NCI-H774 (cell line): ENCODE data around the gene EPN3.

Experiments
- DNase-seq: peaks from one replicate; lab custom pipeline; 2025; lab: John Stamatoyannopoulos, UW

The EPN3 gene

DNA sequence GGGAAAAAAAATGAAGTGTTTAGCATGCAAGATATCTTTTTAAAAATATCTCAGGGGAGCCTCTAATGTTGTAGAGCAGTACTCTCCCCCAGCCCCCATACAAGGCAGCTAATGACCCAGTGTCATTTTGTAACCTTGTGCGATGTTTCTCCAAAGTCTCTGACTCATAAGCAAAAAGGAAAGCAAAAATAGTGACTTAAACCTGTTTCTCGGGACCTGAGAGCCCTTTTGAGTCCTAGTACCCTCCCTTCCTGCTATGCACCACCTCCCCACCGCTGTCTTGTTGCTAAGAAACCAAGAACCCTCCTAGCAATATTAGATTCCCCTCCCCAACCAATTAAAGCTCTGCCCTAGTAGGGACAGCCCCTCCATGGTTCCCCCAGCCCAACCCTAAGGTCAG lies 21.5 kb upstream of the EPN3 start:
- DNase-seq: no peak

DNA sequence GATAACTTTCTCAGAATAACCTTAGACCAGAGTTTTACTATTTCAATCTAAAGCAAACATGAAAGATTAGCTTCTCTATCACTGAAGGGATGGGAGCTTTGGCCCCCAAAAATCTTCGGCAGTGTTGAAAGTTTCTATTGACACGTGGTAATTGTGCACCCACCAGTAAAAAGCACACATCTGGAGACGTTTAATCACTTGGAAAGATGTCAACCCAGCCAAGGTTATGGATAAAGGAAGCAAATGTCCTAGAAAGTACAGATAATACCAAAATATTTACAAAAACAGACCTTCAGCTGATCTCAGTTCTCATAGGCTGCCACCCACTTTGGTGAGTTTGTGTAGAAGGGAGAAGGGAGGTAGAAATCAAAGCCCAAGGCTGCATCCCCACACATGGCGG lies 19.0 kb upstream of the EPN3 start:
- no peak for DNase-seq

DNA sequence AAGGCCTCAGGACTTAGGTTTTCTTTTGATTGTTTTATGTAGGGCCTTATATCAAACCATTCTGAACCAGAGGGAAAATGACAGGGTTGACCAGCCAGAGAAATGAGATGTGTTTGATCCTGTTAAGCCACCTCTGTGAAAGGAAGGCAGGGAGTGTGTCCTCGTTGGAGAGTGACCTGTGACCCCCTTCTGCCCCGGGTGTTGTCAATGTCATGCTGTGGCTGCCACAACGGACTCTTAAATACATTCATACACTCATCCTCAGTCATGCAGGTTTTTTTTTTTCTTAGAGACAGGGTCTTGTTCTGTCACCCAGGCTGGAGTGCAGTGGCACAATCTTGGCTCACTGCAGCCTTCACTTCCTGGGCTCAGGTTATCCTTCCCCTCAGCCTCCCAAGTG lies 18.1 kb upstream of the EPN3 start:
- DNase-seq: no peak

DNA sequence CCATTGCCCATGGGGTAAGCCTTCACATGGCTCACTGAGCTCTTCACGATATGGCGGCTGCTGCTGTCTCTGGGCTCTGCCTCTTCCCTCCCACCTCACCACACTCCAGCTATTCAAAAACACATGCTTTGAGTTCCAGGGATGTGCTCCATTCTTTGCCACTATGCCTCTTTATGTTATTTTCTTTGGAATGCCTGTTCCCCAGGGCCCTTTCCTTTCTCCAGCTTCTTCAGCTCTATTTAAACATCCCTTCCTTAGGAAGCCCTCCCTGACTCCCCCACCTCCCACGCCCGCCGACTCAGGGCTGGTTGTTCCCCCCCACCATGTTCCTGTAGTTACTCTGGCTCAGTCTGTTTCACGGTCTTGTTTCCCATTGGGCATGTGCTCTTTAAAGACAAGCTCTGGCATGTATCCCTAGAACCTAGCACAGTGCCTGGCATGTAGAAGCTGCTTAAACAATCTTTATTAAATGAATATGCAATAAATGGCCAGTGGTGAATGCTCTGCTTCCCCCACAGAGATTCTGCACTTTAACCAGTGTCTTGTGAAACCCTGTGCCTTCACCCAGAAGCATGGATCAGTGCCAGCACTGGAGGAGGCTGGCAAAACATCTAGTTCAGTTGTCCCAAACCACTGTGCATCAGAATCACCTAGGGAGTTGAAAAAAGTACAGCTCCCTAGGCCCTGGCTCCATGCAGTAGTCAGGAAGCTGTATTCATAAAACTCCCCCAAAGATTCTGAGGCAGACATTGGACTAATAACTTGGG lies 17.4 kb upstream of the EPN3 start:
- DNase-seq: no peak

DNA sequence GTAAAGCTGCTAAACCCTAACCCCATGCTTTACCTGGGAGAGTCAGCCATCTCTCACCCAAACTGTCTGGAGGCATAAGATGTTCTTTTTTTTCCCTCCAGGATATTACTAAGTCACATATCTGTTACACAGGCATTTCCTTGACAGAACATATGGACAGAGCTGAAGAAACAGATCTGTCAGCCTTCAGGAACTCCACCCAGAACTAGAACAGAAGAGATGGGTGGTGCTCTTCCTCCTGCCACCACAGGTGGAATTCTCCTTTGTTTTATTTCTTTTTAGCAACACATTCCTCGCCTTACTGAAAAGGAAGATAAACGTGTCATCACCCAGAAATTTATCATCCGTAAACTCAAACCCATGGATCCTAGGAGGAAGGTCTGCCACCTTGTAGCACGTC lies 15.5 kb upstream of the EPN3 start:
- no peak for DNase-seq

DNA sequence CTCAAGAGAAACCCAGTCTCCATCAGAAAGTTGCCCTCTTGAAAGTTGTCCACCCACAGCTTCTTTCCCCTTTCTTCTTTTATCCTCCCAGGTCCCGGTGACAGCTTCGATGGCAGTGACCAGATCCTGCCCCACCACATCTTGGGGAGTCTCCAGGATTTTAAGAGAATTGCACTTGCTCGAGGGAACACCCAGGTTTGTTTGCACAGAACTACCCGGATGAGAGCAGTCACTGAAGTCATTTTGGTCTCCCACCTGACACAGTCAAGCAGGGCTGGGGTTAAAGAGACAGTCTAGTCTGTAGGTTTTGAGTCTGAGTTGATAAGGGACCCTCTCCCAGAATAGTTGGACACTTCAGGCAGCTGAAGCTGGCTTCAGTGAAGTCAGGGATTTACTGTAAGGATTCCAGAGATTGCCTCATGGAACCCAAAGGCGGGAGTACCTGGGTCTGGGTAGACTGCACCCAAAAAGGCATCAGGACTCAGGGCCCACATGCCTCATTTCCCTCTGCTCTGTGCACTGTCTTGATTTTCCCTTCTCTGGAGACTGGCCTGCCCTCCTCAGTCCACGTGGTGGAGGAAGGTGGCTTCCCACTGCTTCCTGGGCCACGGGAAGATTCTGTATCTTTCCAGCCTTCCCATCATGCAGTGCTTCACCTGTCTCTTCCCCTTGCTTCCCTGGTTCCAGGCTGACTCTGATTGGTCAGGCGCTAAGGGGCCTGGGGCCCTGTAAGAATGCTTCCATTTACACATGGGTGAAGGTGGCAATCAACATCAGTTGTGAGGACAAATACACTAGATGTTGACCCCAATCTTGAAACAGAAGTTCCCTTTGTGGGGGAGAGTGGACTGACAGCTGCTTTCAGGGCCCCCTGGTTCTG lies 14.8 kb upstream of the EPN3 start:
- no peak for DNase-seq

DNA sequence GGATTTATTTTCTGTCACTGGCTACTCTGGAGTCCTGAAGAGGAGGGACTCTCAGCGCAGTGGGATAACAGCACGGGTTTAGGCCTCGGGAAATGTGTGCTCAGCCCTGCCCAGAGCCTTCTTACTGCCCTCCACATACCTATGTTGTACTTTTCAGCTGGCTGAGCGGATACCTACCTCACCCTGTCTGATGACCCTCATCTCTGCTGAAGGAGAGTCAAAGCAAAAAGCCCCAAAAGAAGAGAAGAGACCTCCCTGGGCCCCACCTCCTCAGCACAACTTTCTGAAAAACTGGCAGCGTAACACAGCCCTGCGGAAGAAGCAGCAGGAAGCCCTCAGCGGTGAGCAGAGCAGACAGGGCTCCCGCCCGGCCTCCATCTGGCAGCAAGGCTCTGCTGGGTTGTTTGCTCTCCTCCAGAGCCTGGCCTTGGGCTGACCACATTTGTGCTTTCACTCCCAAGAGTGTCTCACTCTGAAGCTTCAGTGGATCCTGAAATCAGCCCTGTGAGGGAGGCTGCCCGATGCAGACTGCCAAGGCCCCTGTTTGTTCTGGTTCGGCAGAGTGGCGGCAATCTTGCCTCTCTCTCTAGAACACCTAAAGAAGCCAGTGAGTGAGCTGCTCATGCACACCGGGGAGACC lies 14.0 kb upstream of the EPN3 start:
- no peak for DNase-seq

DNA sequence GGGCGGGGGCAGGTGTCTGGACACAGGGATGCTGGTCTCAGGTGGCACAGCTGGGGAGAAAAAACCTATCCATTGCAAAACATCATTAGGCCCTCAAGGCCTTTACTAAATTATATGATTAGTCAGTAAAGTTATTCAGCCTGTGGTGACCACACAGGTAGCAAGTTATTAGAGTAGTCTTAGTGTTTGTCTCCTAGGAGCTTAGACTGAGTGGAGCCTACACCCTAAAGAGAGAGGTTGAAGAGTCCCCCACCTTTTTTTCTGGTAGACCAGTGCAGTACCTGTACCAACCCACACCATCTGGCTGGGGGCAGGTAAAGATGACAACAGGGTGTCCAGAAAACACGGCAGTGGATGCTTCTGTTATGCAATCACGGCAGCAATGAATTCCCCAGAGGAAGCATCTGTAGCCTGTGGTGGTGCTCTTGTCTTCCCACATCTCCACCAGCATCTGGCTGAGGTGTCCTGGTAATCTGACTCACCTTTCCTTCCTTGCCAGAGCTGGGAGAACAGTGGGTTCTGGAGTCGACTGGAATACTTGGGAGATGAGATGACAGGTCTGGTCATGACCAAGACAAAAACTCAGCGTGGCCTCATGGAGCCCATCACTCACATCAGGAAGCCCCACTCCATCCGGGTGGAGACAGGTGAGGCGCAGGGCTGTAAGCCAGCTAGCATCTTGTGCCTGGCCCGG lies 13.2 kb upstream of the EPN3 start:
- DNase-seq: no peak

DNA sequence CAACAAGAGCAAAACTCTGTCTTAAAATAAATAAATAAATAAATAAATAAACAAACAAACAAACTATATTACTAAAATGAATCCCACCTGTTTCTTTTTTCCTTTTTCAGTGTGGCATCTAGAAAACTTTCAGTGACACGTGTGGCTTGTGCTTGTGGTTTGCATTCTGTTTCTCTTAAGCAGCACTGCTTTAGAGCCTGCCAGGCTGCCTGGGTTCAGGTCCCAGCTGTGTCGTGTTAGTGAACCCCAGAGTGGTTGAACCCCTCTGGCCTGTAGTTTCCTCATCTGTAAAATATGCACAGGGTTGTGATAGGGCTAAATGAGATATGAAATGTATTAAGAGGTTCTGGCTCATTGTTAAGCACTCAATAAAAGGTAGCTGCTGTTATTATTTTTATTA lies 12.1 kb upstream of the EPN3 start:
- no peak for DNase-seq

DNA sequence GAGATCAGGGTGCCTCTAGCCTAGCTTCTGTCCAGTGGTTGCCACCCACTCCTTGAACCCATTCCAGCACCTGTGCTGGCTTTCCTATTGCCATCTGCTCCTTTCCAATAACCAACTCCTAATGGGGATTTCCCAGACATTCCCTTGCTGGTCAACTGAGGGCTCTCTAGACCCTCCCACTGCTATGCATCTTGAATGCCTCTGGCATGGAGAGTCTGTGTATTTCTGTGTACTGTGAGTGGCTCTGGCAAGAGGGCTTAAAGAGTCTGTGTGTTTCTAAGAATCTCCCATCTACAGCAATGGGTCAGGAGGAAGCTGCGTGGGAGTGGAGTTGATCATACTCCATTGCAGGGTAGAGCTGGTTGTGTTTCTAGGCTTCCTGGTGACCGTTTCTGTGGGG lies 11.0 kb upstream of the EPN3 start:
- no peak for DNase-seq

DNA sequence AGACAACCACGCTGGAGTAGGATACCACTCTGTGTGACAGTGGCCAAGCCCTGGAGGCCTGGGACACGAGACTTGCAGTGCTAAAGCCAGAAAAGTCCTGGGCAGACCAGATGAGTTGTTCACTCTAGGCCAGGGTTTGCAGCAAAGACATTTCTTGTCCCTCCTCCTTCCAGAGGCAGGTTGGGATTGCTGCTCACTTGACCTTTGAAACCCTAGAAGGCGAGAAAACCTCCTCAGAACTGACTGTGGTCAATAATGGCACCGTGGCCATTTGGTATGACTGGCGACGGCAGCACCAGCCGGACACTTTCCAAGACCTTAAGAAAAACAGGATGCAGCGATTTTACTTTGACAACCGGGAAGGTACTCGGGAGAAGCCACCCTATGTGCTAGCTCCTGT lies 9.8 kb upstream of the EPN3 start:
- no peak for DNase-seq

DNA sequence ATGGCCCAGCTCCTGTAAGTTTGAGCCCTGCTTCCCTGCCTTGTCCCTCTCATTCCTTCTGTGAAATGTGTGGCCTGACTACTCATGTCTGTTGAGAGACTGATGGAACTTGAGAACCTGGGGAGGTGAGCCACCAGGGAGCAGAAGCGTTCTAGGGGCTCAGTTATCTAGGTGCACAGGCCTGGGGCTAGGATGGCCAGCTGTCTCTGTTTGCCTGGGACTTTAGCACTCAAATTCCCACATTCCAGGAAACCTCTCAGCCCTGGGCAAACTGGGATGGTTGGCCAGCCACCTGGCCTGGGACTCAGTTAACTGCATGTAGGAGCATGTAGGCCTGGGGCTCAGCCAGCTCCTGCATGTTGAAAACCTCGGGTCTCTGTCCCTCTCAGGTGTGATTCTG lies 9.3 kb upstream of the EPN3 start:
- DNase-seq: no peak

DNA sequence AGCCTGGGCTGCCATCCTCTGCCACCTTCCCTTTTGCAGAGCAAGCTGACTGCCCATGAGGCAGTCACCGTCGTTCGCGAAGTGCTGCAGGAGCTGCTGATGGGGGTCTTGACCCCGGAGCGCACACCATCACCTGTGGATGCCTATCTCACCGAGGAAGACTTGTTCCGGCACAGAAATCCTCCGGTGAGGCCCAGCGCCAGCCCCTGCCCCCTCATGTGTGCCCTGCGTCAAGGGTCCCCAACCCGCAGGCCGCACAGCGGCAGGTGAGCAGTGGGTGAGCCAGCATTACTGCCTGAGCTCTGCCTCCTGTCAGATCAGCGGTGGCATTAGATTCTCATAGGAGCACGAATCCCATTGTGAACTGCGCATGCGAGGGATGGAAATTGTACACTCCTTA lies 7.7 kb upstream of the EPN3 start:
- no peak for DNase-seq

DNA sequence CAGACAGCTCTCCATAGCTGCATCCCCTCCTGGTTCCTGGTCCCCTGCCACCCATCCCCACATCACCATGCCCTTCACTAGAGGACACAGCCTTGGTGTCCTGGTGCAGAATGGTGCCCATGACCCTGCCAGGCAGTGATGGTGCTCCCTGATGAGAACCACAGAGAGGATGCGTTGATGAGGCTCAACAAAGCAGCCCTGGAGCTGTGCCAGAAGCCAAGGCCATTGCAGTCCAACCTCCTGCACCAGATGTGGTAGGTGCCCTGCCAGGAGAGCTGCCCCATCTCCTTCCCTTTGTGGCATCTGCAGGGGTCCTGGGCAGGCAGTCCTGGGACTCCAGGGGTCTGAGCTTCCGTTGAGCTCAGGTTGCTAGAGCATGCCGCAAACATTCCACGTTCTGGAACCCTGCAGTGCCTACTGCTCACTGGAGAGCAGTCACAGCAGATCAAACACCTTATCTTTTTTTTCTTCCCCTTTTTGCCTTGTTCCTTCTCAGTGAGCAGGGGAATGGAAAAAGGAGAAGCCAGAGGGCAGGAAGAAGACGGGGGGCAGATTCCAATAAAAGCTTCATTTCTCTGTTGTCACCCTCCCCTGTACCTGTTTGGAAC lies 5.3 kb upstream of the EPN3 start:
- DNase-seq: no peak

DNA sequence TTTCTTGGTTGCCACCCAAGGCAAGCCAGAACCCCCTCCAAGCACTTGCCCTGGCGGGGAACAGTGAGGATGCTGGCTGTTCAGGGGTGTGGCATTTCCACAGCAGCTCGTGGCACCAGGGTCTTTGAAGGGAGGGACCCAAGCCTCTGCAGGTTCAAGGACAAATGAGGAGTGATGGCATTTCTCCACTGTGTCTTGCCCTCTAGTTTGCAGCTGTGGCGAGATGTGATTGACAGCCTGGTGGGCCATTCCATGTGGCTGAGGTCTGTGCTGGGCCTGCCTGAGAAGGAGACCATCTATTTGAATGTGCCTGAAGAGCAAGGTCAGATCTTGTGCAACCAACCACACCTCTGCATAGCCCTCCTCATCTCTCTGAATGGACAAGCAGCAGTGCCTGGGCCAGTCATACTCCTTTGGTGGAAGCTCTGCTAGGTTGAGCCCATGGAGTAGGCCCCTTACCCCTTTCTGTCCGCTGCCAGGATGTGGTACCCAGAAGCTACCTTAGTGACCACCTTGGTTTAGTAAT lies 4.5 kb upstream of the EPN3 start:
- no peak for DNase-seq

DNA sequence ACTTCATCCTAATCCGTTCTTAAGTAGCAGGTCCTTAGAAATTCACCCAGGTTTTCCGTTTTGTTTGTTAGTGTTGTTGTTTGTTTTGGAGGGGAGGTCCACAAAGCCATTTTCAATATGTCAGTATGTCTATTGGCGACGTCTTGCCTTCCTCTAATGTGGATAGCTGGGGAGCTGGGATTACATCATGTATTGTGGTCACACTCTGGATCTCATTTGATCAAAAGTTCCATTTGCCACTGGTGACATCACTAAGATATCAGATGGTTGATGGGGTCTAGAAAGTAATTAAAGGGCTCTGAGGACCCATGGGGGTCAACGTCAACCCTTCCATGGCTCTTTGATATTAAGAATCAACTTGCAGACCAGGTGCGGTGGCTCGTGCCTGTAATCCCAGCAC lies 2.7 kb upstream of the EPN3 start:
- DNase-seq: no peak

DNA sequence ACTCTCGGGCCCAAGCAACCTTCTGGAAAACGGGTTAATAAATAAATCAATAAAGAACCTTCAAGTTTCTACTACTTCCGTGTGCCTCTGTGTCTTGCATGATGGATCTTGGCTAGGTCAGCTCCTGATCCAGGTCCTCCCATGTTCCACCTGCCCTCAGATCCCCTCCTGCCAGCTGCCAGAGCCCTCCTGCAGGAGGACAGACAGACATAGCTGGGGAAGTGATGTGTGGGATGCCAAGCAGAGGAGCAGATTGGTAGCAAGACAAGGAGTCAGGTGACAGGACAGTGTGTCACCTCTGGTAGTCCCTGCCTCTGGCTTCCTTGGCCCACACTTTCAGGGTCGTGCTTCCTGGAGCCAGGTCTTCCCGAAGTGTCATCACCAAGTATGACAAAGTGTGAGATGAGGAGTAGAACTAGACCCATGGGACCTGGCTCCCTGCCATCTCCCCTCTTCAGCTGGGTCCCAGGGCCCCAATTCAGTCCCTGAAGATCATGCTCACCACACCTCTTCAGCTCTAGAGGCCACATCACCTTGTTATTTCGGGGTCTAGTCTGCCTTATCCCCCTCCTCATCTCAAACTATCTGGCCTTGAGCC lies 1.0 kb upstream of the EPN3 start:
- DNase-seq: no peak

DNA sequence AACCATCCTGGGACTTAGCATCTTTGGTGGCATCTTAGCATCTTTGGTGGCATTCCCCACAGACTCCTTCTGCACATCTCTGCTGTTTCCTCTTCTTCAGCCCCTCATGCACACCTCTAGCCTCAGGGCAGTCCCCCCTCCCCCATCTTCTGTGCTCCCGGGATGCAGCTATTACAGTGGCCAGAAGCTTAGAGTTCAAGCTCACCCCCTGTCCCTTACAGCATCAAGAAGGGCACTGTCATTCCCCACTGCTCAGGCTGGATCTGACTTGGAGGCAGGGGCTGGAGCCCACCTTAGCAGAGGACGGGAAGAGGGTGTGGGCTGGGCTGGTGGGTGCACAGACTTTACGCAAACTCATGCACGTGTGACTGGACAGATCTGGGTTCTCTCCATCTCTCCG lies 650 bp downstream of the EPN3 start:
- DNase-seq: no peak

DNA sequence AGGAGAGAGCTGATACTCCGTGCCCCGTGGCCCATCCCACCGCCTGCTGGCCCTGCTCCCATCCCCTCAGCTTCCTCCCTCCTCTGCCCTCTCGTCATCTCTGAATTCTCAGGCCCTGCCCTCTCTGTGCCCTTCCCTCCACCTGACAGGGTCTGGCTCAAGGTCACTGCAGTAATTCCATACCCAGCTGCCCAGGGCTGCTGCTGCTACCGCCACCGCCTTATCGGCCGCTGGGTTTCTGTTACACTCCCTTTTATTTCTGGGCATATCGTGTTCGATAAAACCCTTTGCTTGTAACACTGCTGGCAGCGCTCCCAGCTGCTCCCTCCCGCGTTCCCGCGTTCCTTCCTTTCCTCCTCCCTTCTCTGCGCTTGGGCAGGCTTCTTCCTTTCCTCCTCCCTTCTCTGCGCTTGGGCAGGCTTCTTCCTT lies 1.2 kb downstream of the EPN3 start:
- DNase-seq: no peak

DNA sequence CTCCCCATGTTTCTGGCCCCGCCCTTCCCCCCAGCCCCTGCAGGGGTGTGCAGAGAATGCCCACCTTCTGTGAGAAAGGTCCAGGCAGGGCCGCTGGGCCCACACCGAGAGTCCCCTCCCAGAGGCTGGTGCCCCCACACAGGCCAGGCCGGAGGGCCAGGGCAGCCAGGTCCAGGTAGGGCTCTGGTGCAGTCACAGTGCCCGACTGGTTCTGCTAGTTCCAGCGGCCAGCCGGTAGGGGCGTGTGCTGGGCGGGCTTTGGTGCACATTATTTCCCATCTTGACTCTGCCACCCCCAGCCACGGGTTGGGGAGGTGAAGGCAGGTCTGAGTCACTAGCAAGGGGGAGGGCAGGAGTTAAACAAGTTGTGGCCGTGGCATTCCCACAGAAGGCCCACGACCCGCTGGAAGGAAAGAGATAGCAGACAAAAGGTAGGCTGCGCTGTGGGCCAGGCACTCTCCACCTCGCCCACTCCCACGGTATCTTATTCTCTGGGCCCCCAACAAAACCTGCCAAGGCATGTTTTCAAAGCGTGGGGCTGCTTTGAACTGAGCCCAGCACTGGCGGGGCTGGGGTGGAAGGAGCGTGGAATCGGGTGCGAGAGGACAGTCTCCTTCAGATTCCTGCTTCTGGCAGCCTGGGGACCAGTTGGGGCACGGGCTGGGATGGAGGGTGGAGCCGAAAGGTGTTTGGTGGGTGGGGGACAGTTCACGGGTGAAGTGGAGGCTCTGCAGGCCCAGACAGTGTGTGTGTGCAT lies 1.9 kb downstream of the EPN3 start:
- DNase-seq: no peak

DNA sequence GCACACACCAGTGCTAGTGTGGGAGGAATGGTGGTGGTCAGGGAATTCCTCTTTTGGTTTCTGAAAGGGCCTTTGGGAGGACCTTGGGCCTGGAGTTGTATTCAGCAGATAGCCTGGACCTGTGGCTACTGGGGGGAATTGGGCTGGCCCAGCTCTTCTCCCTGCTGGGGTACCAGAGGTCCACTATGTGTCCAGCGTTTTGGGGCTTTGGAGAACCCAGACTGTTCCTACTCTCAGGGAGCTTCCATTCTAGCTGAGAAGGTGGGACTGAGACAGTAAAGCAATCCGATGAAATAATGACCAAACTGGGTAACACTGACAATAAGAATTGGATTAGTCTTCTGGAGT lies 2.4 kb downstream of the EPN3 start:
- no peak for DNase-seq
